ENCODE data around the gene HIRIP3. TPM values are rescaled to one million over a fixed set of nuclear protein-coding genes. Genes with fewer than 3 reads are reported as not detected.

The HIRIP3 gene
- polyA plus RNA-seq, 4 donors = 17.3 to 21.9 (median 19.8) TPM

- DNase-seq (ENCODE audit: low read depth in 4 of 4, low spot score in 2 of 4) = no peak
These were observed 10.1 kb downstream of the HIRIP3 start for GRCh38 chr16:29985271-29985811.

GRCh38 chr16:29984764-29985147 lies 10.7 kb downstream of the HIRIP3 start:
- no peak for DNase-seq (ENCODE audit: low read depth in 4 of 4, low spot score in 2 of 4)

GRCh38 chr16:29984137-29984763 lies 11.2 kb downstream of the HIRIP3 start:
- DNase-seq (ENCODE audit: low read depth in 4 of 4, low spot score in 2 of 4) = no peak

GRCh38 chr16:29983420-29984136 lies 11.8 kb downstream of the HIRIP3 start:
- DNase-seq (ENCODE audit: low read depth in 4 of 4, low spot score in 2 of 4) = no peak

- no peak for DNase-seq (ENCODE audit: low read depth in 4 of 4, low spot score in 2 of 4)
These were observed 12.6 kb downstream of the HIRIP3 start for GRCh38 chr16:29982560-29983419.

GRCh38 chr16:29978564-29979270 lies 16.7 kb downstream of the HIRIP3 start:
- DNase-seq (ENCODE audit: low read depth in 4 of 4, low spot score in 2 of 4) = no peak

- no peak for DNase-seq (ENCODE audit: low read depth in 4 of 4, low spot score in 2 of 4)
These were observed 17.3 kb downstream of the HIRIP3 start for GRCh38 chr16:29978081-29978480.

- no peak for DNase-seq (ENCODE audit: low read depth in 4 of 4, low spot score in 2 of 4)
These were observed 18.2 kb downstream of the HIRIP3 start for GRCh38 chr16:29977063-29977825.

GRCh38 chr16:29975811-29976511 lies 19.5 kb downstream of the HIRIP3 start:
- no peak for DNase-seq (ENCODE audit: low read depth in 4 of 4, low spot score in 2 of 4)

GRCh38 chr16:29975134-29975538 lies 20.3 kb downstream of the HIRIP3 start:
- DNase-seq (ENCODE audit: low read depth in 4 of 4, low spot score in 2 of 4) = no peak

GRCh38 chr16:29974291-29975133 lies 20.9 kb downstream of the HIRIP3 start:
- DNase-seq (ENCODE audit: low read depth in 4 of 4, low spot score in 2 of 4) = no peak

GRCh38 chr16:29973384-29974246 lies 21.8 kb downstream of the HIRIP3 start, which contains the start of gene TAOK2:
TAOK2 (plus strand) TSS chr16:29973868; CDS start chr16:29977773, 3,905 bp downstream.
- DNase-seq (ENCODE audit: low read depth in 4 of 4, low spot score in 2 of 4) = peak; percentile 92 to 98 (median 97)

- DNase-seq (ENCODE audit: low read depth in 4 of 4, low spot score in 2 of 4) = no peak
These were observed 22.4 kb downstream of the HIRIP3 start for GRCh38 chr16:29972992-29973383.

GRCh38 chr16:29972500-29972899 lies 22.9 kb downstream of the HIRIP3 start:
- DNase-seq (ENCODE audit: low read depth in 4 of 4, low spot score in 2 of 4) = no peak

- DNase-seq (ENCODE audit: low read depth in 4 of 4, low spot score in 2 of 4) = no peak
These were observed 24.1 kb downstream of the HIRIP3 start for GRCh38 chr16:29971304-29971703.

GRCh38 chr16:29968205-29968604 lies 27.2 kb downstream of the HIRIP3 start:
- DNase-seq (ENCODE audit: low read depth in 4 of 4, low spot score in 2 of 4) = no peak

Data from left renal cortex interstitium (tissue), 4 donors.